DOHH2 (cell line): ENCODE data around the gene ACTRT3.
"Not testable (repeated sequence)": the region's sequence is repeated elsewhere in the genome, so short reads cannot be mapped to it uniquely, and the experiment has no call there.

Experiments used
- EZH2phosphoT487 ChIP-seq: fragments of 200-600 bp; sonication (generic); IDR thresholded peaks from 2 replicates; pipeline ENCODE4 v1.6.1; 2017; ENCODE audit warnings: borderline replicate concordance, mild to moderate bottlenecking, antibody characterized with exemption, low read length, moderate library complexity, mixed read lengths
- TF ChIP-seq, protein P1 (sequence below): fragments of 200-600 bp; sonication (generic); IDR thresholded peaks from one replicate; pipeline ENCODE4 v1.5.1; 2014; ENCODE audit warnings: antibody characterized with exemption, mild to moderate bottlenecking, low read depth, low read length; ENCODE audit not compliant: poor library complexity, severe bottlenecking

DNA sequence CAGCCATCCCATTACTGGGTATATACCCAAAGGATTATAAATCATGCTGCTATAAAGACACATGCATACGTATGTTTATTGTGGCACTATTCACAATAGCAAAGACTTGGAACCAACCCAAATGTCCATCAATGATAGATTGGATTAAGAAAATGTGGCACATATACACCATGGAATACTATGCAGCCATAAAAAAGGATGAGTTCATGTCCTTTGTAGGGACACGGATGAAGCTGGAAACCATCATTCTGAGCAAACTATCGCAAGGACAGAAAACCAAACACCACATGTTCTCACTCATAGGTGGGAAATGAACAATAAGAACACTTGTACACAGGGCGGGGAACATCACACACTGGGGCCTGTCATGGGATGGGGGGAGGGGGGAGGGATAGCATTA is 50.9 kb downstream of the ACTRT3 start:
- TF ChIP-seq, protein P1, sequence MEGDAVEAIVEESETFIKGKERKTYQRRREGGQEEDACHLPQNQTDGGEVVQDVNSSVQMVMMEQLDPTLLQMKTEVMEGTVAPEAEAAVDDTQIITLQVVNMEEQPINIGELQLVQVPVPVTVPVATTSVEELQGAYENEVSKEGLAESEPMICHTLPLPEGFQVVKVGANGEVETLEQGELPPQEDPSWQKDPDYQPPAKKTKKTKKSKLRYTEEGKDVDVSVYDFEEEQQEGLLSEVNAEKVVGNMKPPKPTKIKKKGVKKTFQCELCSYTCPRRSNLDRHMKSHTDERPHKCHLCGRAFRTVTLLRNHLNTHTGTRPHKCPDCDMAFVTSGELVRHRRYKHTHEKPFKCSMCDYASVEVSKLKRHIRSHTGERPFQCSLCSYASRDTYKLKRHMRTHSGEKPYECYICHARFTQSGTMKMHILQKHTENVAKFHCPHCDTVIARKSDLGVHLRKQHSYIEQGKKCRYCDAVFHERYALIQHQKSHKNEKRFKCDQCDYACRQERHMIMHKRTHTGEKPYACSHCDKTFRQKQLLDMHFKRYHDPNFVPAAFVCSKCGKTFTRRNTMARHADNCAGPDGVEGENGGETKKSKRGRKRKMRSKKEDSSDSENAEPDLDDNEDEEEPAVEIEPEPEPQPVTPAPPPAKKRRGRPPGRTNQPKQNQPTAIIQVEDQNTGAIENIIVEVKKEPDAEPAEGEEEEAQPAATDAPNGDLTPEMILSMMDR = not testable (repeated sequence)
- not testable (repeated sequence) for TF ChIP-seq EZH2phosphoT487
